ENCODE data around the gene LRRC71.
A peak's percentile ranks its signal among the peaks of the same experiment; 100 is the strongest.

LRRC71 gene

DNA sequence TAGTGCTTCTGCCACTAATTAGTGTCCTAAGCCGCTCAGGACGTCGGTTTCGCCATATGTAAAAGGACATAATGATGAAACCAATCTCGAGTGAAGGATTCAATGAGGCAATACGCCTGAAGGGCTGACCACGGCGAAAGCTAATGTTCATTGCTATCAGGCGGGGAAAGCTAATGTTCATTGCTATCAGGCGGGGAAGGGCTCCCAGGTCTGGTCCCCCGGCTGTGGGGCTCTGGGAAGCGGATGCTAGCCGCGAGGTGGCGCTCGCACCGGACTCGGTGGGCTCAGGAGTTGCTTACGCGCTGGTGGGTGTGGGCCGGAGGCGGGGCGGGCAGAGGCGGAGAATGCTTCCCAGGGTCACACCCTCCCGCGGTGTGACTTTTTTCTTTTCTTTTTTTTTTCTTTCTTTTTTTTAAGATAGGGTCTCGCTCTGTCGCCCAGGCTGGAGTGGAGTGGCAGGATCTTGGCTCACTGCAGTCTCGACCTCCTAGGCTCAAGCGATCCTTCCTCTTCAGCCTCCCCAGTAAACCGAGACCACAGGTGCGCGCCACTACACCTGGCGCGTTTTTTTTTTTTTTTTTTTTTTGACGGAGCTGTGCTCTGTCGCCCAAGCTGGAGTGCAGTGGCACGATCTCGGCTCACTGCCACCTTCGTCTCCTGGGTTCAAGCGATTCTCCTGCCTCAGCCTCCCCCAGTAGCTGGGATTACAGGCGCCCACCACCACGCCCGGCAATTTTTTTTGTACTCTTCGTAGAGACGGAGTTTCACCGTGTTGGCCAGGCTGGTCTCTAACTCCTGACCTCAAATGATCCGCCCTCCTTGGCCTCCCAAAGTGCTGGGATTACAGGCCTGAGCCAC is 28.0 kb upstream of the LRRC71 start:
- peak; percentile 74 for DNase-seq

DNA sequence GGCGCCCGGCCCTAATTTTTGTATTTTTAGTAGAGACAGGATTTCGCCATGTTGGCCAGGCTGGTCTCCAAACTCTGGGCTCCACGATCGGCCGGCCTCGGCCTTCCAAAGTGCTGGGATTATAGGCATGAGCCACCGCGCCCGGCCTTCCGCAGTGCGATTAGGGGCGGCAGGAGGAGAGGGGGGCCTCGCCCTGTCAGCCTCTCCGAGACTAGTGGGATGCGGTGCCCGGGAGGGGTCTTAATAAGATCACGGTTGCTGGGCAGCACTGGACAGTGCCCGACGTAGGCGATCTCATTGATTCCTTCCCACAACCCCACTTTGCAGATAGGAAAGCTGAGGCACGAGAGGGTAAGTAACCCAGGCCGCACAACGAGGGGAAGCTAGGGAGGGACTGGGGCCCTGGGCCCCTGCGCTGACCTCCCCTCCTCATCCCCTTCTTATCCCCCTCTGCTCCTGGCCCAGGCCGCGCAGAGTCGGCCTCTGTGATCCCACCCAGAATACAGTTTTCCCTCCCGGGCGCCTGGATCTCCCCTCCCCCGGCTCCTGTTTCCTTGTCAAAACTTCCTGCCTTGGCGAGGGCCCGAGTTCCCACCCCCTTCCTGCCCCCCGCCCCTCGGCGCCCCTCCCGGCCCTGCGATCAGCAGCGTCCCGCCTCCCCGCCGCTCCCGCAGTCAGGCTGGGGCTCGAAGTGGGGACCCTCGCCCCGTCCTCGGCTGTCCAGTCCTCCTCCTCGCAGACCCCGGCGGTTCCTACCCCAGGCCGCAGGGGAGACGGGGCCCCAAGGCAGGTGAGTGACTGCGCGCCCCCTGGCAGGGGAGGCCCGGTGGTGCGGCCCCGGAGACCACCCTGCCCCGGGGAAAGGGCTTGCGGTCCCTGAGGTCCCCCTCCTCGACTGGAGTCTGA is 27.1 kb upstream of the LRRC71 start, which contains the start of gene PEAR1:
PEAR1 (plus strand) TSS at position 671 of the 906 bp plus-strand sequence. CDS start 10,209 bp downstream, outside the sequence.
- DNase-seq, result no peak

DNA sequence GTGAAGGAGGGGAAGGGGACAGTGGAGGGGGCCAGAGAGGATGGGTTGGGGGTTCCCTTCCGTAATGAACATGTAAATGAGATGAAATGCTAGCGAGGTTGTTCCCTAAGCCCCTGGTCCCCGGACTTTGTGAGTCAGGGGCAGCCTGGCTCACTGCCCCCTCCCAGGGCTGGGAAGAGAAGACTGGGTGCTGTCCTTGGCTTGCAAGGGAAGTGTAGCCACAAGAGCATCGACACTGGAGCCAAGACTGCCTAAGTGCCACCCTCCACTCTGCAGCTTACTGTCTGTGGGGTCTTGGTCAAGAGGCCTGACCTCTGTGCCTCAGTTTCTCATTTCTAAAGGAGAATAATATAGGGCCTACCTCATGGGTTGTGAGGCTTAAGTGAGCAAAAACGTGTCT is 26.4 kb upstream of the LRRC71 start:
- no peak for DNase-seq

GRCh38 chr1:156894711-156895454 is 25.5 kb upstream of the LRRC71 start:
- no peak for DNase-seq

- DNase-seq, result no peak
Measured at GRCh38 chr1:156895455-156895812, 25.0 kb upstream of the LRRC71 start.

- no peak for DNase-seq
Measured at GRCh38 chr1:156895927-156896326, 24.5 kb upstream of the LRRC71 start.

GRCh38 chr1:156896490-156897033 is 23.9 kb upstream of the LRRC71 start:
- no peak for DNase-seq

- DNase-seq, result no peak
Measured at GRCh38 chr1:156897078-156897825, 23.2 kb upstream of the LRRC71 start.

DNA sequence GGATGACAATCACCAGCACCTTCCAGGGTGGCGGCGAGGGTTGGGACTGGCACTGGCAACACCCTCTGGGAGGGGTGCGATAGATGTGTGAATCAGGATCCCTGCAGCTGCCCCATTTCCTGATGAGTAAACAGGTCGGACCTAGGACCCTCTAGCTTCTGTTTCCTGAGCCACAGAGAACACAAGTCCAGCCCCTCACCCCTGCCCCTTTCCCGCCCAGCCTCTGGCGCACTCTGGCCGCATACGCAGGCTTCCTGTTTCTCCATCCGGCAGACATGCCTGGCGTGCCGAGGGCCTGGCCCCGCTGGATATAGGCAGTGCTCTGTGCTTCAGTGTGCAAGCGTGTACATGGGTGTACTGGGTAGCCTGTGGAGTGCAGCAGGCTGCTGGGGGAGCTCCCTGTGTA is 22.3 kb upstream of the LRRC71 start:
- DNase-seq, result no peak

GRCh38 chr1:156898971-156899664 is 21.3 kb upstream of the LRRC71 start:
- no peak for DNase-seq

DNA sequence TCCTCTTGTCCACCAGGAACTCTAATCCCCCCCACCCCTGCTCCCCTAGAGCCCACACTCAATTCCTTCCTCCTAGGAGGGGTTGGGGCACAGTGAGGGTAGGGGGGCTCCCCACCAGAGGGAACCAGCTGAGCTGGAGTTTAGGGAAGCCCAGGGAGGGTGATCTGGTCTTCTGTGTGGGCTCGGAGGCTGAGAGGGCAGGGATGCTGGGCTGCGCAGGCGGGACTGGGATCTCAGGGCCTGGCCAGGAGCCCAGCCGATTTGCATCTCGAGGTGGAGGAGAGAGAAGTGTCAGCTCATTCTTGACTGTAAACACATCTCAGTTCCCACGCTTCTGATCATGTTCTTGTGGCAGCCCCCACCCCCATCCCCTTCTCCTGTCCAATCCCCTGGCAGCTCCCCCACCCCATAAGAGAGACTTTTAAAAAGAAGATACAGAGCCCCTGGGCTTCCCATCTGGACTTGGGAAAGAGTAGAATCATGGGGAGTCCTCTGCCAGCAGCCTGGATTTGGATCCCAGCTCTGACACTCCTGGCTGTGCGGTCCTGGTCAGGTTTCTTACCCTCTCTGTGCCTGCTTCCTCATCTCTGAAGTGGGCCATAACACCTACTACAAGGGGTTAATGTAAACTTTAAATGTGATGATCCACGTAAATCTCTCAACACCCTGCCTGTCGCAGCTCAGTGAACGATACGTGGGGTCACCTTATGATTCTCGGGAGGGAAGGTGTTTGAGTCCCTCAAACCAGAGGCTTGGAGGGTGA is 20.3 kb upstream of the LRRC71 start:
- DNase-seq, result no peak

DNA sequence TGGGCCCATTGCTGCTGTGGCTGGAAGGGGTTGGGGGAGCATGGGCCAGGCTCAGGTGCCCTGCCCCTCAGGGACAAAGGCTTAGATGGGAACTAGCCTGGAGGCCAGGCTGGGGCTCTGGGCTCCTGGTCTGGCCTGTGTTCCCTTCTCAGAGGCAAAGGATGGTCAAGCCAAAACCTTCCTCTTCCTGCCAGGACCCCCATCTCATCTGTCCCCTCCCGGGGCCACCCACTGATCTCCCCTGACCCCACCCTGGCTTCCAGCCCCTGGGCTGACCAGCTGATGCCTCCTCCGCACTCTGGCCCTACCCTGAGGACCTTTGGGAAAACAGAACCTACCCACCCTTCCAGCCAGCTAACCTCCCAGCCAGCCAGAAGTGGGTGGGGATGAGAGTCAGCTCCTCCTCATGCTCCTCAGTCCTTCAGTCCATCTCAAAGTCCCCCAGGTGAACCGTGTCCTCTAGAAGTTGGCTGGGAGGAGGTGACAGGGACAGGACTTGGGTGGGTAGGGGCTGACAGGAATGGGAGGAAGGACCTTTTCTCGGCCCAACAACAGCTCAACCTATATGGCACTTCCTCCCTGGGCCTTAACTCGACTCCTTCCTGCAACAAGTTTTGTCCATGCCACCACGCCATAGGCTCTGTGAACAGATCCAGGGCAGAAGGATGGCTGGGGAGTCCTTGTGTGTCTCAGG is 19.4 kb upstream of the LRRC71 start:
- no peak for DNase-seq

- DNase-seq, result no peak
Measured at GRCh38 chr1:156901590-156901900, 18.9 kb upstream of the LRRC71 start.

DNA sequence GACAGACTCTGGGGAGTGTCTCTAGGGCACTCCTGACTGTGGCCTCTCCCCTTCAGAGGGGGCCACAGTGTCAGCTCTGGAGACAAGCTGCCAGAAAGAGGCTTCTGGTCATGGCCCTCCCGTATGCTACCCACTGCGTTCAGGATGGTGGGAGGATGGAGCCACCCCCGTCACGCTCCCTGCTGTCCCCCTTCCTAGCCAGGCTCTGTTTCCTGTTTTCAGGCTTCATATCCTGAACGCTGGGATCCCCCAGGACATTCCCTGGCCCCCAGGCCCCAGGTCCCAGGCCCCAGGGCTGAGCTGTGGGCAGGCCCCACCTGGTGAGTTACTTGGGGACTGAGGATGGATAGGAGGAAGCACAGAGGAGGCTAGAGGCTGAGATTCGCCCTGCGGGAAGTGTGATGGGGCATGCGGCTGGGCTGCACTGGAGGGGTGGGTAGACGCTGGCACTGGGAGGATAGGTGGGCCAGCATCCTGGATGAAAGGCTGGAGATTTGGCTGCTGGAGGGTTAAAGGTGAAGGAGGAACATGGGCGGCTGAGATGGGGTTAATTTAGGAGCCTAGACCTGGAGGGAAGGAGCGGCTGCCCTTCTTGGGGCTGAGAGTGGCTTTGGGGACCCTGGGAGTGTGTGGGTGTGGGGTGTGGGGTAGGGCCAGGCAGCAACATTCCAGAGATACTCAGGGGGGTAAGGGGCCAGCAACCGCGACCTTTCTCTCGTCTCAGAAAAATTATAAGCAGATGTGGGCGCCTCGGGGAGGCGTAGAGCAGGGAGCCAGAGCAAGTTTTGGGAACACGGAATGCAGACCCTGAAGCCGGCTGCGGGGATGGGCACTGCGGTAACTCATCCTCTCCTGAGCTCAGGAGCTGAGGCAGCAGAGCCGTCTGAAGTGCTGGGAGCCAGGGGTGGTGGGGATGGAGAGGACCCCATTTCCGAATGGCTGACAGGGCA is 18.2 kb upstream of the LRRC71 start:
- DNase-seq, result no peak

DNA sequence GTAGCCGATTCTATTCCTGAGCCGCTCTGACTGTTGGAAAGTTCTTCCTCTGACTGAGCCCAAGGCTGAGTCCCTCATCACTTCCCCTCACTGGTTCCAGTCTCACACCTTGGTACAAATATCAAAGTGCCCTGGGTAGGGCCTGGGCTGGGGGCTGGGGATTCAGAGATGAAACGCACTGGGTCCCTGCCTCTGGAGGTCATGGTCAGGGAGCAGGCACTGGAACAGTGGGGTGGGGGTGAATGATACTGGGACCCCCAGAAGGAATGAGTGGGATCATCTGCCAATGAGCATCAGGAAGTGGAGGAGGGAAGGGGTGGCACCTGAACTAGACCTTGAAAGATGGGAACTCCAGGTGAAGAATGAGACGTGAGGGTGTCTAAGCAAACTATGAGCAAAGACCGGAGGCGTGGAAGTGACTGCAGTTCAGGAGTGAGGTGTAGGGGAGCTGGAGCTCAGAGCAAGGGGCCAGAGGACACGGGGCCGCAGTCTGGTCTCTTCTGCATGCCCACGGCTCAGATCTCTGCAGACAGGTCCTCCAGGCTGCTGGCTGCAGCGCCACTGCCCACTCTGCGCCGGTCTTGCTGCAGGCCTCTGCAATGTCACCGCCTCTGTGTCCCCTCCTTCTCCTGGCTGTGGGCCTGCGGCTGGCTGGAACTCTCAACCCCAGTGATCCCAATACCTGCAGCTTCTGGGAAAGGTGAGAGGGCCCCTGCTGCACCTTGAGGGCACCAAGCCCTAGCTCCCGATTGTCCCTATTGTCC is 16.9 kb upstream of the LRRC71 start:
- no peak for DNase-seq

- DNase-seq, result no peak
Measured at GRCh38 chr1:156904187-156904959, 16.1 kb upstream of the LRRC71 start.

- DNase-seq, result no peak
Measured at GRCh38 chr1:156905176-156905575, 15.3 kb upstream of the LRRC71 start.

Measured in central memory CD4-positive, alpha-beta T cell (primary cell).